HG02642 (cell line): Measurements from ENCODE around the gene OXNAD1.

Experiments
- ATAC-seq: cut with Tn5 transposase; IDR thresholded peaks from one replicate; pipeline ENCODE4 v1.9.1; 2021; ENCODE audit warnings: mild to moderate bottlenecking; ENCODE audit not compliant: unreplicated experiment, poor library complexity

Gene OXNAD1

GRCh38 chr3:16245609-16246008, 19.4 kb upstream of the OXNAD1 start:
- ATAC-seq: no peak

DNA sequence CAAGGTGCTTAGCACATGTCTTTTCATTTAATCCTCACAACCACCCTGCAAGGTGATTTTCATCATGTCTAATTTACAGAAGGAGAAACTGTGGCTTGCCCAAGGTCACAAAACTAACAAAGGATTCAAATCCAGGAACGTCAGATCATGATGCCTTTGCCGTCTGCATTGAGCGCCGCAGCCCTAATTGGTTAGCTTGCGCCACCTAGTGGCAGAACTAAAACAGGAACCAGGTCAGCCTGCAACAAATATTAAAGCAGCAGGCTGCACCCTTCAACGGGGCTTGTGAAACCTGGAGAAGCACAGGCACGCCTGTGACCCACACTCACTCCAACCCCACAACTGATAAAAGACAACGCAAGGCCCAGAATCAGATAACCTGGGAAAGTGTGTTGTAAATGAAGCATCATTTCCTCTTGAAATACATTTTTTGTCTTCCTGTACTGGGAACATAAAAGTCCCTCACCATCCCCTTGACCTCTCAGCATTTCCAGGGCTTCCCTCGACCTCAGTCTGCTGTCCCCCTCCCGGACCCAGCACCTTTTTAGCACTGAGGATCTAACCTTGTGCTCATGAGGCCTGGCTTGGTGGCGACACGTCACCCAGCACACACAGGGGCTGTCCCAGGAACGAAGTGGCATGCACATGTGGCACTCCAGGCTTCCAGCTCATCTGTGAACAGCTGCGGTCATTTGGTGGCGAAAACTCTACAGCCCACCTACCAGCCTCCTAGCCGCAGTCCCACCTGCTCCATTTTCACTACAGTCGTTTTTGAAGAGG, 17.5 kb upstream of the OXNAD1 start:
- ATAC-seq: peak; percentile 82

DNA sequence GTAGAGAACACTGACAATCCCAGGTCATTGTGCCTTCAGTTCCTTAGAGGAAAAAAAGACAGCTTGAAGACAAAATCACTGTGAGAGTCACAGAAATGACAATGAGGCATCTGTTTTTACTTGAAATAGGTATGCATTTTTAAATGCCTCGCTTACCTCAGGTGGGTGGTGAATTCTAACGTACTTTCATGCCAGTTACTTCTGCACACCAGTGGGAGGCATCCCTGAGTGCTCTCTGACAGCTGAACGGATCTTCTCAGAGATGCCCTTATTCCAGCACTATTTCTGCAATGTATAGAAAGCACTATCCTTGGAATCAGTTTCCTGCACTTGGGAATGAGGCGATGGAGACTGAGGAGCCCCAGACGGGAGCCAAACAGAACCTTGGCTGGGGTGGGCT, 16.5 kb upstream of the OXNAD1 start:
- ATAC-seq: no peak

GRCh38 chr3:16249336-16249735, 15.7 kb upstream of the OXNAD1 start:
- no peak for ATAC-seq

DNA sequence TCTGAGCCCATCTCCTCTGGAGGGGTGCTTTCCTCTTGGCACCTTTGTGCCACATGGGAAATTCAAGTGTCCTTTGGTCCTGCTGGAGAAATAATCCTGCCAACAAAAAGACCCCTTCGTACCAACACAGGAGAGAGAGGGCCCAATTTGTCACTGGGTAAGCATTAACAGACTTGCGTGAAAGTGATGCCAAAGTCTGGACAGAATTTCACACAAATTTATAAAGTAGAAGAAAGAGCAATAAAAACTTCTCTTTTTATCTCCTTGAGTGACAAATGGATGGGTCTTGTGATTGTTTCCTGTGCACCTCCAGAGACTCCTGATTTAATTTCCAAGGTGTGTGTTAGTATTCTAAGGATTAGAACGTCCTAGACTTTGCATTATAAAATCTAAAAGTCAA, 15.1 kb upstream of the OXNAD1 start:
- no peak for ATAC-seq

DNA sequence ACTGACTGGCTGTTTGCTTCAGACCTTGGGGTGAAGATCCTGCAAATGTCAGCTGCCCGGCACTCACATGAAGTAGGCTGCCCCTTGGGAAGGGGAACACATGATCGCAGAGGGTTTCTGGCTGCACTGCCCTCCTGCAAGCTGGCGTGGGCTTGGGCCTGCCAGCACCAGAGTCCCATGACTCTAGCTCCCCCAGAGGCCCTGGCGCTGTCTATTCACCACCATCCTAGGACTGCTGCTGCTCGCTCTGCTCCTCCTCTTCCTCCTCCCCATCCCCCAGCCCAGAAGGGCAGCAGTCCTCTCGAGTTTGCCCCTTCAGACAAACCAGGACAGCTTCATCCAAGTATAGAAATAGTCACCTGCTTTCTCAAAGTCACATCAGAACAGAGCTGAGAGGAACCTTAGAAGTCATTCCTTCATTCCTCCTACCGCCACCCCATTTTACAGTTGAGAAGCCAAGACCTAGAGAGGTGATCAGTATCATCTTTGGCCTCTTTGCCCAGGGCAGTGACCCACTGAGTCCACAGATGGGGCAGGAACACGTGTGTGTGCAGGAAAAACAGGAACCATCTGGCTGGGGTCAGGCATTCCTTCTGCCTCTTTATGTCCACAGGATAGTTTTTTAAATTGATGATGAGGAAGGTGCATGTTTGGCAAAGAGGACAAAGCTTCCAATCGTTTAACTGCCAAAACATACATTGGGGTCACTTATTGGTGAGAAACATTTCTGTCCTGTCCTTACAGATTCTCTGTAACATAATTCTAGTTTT, 13.5 kb upstream of the OXNAD1 start:
- ATAC-seq: no peak

DNA sequence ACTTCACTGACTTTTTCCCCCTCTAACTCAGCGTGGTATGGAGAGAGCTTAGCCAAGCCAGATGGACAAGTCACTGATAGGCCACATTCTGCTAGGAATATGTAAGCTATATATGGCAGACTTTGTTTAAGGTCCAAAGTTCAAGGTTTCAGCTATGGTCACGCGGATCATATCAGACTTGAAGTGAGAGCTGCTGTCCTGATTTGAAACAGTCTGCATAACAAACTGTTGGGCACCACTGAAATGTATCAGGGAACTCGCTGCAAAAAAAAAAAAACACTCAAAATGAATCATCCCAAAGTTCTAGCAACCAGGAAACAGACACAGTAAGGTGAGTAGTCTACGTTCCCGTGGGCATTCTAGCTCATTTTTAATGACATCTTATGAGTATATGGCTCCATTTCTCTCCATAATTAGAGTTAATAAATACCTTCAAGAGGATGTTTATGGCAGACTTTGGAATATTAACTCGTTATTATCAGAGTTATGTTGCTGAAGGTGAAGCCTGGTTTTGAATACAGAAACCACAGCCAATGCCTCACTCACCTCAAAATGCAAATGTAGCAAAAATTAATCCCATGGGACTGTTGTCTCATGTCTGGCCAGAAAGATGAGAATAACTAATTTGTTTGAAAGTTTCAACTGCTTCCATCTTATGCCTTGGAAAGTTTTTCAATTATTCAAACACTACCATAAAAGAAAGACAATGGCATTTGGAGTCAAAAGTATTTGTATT, 12.6 kb upstream of the OXNAD1 start:
- ATAC-seq: no peak

DNA sequence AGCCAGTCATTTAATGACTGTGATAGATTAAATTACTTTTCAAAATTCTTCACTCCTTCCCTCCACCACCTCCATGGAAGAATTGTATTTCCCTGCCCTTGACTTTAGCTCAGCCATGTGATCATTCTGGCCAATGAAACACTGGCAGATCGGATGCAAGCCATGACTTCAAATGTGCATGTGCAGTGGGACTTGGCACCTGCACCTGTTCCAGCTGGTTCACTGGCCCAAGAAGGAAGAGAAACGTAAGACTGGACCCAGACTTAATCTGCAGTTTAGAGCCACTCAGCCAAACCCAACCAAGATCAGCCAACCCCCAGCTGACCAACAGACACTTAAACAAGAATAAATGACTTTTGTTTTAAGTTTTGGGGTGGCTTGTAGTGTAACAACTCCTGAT, 12.0 kb upstream of the OXNAD1 start:
- ATAC-seq: no peak

DNA sequence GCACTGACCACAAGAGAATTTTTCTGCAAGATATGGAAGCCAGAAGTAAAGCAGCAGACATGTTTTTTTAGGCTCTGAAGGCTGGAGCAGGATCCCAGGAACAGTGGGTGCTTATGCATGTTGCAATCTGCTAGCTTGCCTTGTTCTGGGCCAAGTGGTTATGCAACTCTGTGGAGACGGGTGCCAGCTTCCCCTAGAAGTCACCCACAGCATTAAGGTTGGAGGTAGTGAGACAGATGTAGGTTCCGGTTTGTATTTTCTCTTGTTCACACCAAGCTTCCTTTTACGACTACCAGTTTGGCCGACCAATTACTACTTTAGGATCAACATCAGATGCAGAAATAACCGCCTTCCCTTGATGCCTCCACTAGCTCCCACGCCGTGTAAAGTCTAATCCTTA, 11.4 kb upstream of the OXNAD1 start:
- no peak for ATAC-seq

- no peak for ATAC-seq
Measured at GRCh38 chr3:16254916-16255315, 10.1 kb upstream of the OXNAD1 start.

DNA sequence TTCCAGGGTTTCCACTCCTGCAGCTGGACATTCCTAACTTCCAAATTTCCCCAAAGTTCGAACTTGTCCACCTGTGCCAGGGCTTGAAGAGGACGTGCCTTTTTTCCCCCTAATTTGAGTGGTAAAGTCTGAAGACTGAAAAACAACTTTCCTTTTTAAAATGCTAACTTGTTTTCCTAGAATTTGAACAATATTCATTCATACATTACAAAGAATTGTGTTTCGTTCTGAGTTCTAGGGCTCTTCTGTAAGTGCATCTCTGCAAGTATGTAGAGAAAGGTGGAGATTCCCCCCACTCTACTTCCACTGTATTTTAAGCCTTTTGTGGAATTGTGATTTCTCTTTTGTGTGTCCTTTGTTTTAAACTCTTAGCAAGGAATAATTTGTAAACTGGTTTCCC, 9.7 kb upstream of the OXNAD1 start:
- ATAC-seq: no peak

DNA sequence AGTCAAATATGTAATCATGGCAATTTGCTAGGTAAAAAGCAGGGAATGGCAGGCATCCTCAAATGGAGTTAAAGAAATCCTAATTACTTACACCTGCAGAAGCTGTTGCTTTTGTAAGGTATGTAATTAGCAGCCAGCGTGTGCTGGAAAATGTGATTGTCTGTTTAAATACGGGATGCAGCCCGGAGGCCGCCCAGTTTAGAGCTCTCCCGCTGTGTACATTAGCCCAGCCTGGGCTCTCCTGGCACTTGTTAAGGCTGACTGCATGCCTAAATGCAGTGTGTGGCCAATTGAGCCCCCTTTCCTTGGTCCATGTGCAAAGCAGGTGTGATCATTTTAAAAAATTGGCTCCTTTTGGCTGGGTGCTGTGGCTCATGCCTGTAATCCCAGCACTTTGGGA, 9.3 kb upstream of the OXNAD1 start:
- ATAC-seq: no peak

GRCh38 chr3:16257309-16257708, 7.7 kb upstream of the OXNAD1 start:
- ATAC-seq: no peak

GRCh38 chr3:16258177-16258576, 6.8 kb upstream of the OXNAD1 start:
- no peak for ATAC-seq

DNA sequence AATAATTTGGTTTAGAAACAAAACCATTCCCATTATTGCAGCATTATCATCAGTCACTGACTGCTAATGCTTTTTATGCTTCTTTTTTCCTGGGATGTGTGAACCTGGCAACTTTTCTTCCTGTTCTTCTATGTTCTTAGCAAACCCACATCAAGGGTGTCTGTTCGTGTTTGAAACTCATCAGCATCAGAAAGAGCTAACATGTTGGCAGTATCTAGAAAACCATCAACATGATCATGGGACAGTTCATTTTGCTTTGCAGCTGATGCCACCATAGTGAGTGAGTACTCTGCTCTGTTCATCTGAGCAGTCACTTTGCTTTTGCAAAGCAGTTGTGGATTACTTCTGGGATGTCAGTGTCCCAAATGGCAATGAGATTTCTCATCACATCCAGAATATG, 6.1 kb upstream of the OXNAD1 start:
- ATAC-seq: no peak

- ATAC-seq: no peak
Measured at GRCh38 chr3:16260046-16260445, 5.0 kb upstream of the OXNAD1 start.

DNA sequence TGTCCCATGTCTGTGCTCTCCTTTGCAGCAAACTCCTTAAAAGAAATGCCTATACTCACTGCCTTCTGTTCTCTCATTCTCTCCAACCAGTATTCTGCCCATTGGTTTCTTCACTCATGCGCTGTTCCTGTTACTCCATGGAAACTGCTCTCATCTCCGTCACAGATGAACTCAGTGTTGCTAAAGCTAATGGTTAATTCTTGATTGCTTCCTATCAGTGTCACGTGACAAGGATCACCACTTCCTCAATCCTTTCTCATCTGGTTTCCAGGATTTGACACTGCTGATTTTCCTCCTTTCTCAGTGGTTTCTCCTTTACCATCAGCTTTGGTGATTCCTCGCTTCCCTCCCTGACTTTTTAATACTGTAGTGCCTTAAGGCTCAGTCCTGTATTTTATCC, 2.8 kb upstream of the OXNAD1 start:
- no peak for ATAC-seq

DNA sequence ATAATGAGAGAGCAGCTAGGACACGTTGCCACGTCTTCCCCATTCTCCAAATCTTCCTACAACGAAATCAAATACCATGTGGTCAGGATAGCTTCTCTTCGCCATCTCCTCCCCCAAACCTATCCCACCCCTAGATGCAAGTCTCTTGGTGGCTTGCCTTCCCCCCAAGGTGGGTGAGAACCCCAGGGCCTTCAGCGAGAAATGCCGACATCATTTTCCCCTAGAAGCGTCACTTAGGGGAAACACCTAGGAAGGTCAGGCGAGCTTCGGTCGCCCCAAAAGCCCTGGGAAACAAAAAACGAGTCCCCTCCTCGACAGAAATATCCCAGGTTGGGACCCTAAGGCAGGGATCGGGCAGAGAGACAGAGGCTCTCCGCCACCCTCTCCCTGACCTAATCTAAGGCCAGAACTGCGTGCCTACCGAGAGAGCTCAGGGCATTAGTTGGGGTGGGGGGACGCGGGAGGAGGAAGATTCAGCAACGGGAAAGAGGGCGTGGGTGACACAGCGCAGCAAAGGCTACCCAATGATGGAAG, 771 bp upstream of the OXNAD1 start:
- ATAC-seq: no peak

DNA sequence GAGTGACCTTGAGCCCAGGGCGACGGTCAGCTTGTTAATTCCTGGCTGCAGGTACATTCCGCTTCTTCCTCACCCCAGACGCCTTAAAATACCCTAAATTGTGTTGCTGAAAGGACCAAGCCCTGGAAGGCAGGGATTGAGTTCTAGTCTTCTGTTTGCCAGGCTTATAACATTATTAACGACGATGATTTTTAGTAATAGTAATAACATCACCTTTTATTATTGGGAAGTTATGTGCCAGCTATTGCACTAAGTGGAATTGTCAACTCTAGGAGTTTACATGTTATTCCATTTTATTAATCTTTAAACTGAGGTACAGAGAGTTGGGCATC, 409 bp downstream of the OXNAD1 start:
- ATAC-seq: no peak

GRCh38 chr3:16266714-16267113, 1.7 kb downstream of the OXNAD1 start:
- no peak for ATAC-seq

DNA sequence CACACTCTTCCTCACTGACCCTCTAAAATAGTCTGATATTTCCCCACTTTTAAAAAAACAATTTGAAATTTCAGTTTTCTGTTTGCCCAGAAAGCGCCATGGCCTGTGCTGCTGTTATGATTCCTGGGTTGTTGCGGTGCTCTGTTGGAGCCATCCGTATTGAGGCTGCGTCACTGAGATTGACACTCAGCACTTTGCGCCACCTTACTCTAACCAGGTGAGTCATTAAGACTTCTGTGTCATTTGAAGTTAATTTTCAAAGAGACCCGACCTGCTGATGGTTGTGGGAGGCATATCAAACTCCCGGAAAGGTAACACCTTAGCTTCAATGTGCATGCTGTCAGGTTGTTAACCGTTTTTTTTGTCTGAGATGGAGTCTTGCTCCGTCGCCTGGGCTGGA, 5.8 kb downstream of the OXNAD1 start:
- no peak for ATAC-seq
